Activated CD4-positive, alpha-beta T cell treated with anti-CD3 and anti-CD28 coated beads, Interleukin-2, amount 10 ng/mL, durations not matched to agents 7 days and 5 days (primary cell): ENCODE results near the gene MAGI3. TPM values are rescaled to one million over a fixed set of nuclear protein-coding genes. Genes with fewer than 3 reads are reported as not detected.

Experiments
- CTCF ChIA-PET: fragments of 350-600 bp; sonication (Branson Sonifier 250); formaldehyde crosslinking; loops from one replicate; lab custom pipeline; 2021; ENCODE audit warnings: antibody characterized with exemption; lab: Charles Lee
- POLR2A ChIA-PET: fragments of 350-600 bp; sonication (Branson Sonifier 250); formaldehyde crosslinking; loops from one replicate; lab custom pipeline; 2021; ENCODE audit warnings: antibody characterized with exemption; lab: Charles Lee
- DNase-seq: peaks from one replicate; pipeline ENCODE4 v3.0.0-alpha.2; 2020
- H3K27ac Mint-ChIP-seq: one replicate; pipeline ENCODE4 v1.8.0; 2021; ENCODE audit warnings: mild to moderate bottlenecking, moderate library complexity, mixed read lengths
- H3K27me3 Mint-ChIP-seq: one replicate; pipeline ENCODE4 v1.8.0; 2021; ENCODE audit warnings: mixed read lengths
- H3K36me3 Mint-ChIP-seq: one replicate; pipeline ENCODE4 v1.8.0; 2021; ENCODE audit warnings: low read depth, mixed read lengths
- H3K4me1 Mint-ChIP-seq: one replicate; pipeline ENCODE4 v1.8.0; 2021; ENCODE audit warnings: mixed read lengths
- H3K4me3 Mint-ChIP-seq: one replicate; pipeline ENCODE4 v1.8.0; 2021; ENCODE audit warnings: mild to moderate bottlenecking, moderate library complexity, mixed read lengths
- H3K9me3 Mint-ChIP-seq: one replicate; pipeline ENCODE4 v1.8.0; 2021; ENCODE audit warnings: mixed read lengths
- total RNA-seq, 2 experiments: library from RNA; stranded (reverse); gene quantifications; one replicate each; pipeline ENCODE4 v1.2.3, GENCODE V29; 2021

MAGI3 gene
- 10 to 100 TPM; 10.8 to 11.0 TPM for total RNA-seq

DNA sequence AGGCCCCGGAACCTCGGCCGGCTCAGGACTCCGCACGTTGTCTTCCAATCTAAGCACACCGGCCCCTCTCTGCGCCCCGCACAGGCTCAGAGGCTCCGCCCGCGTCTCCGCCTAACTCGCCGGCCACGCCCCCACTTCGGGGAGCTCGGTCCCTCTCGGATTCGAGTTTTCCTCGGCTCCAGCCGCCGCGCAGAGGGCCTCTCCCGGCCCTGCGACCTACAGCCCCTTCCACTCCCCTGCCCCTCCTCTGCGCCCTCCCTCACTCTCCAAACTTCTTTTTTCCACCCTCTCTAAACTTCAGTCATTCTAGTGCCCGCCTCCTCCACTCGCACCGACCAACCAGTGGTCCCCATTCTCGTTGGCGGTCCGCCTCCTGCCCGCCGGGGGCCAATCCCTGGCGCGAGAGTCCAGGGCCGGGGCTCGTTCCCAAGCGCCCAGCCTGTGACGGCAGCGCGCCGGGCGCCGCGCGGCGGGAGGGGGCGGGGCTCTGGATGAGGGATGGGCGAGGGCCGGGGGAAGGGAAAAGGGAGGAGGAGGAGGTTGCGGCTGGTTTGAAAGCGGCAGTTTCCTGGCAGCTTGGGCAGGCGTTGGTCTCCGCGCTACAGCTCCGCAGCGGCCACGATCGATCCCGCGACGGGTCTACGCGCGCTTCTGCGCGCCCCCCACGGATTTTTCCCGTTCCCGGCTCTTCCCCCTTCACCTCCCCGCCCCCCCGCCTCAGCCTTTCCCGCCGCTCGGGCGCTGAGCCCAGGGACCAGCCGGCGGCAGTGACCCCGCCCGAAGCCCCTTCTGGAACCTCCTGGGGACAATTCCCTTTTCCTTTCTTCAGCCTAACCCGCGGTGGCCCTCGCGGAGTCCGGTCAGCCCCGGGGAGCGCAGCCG is at the start of gene MAGI3:
MAGI3 (plus strand) TSS at position 563 of the 882 bp plus-strand sequence. CDS start 519 bp downstream, outside the sequence.
- peaks cover 2% of the 10 kb centered on the region for H3K36me3 Mint-ChIP-seq
- peak within 1 kb of the TSS; percentile 91 for H3K27ac Mint-ChIP-seq
- DNase-seq = peak; percentile 97
- peaks cover 5% of the 10 kb centered on the region for H3K9me3 Mint-ChIP-seq
- H3K27me3 Mint-ChIP-seq = peaks cover 18% of the 10 kb centered on the region
- ChIA-PET POLR2A (interaction anchor here (0.6 kb wide), 1 partner anchor 1780 kb away, joined by 4 read pairs; no protein-coding TSS in a partner anchor), CTCF (interaction anchor here (0.5 kb wide), 1 partner anchor 361 kb away, joined by 4 read pairs; no protein-coding TSS in a partner anchor)
- H3K4me3 Mint-ChIP-seq = peak within 1 kb of the TSS; percentile 90
- H3K4me1 Mint-ChIP-seq = peaks cover 33% of the 10 kb centered on the region

DNA sequence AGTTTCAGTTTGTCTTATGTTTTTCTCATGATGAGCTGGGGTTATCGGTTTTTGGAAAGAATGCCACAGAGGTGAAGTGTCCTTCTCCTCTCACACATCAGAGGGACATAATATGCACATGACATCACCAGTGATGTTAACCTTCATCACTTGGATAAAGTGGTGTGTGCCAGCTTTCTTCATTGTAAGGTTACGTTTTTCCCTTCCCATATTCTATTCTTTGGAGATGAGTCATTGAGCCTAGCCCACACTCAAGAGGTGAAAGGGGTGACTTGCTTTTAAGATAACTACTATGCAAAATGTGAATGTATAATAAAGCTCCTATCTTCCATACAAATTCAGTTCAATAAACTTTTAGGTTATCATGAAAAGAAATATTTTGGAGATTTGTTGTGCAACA is 36.7 kb upstream of the MAGI3 start:
- ChIA-PET POLR2A (no interaction called here), CTCF (no interaction called here)
- no peak overlapping the region for H3K27ac Mint-ChIP-seq
- DNase-seq = no peak
- peaks cover 2% of the 10 kb centered on the region for H3K9me3 Mint-ChIP-seq
- H3K27me3 Mint-ChIP-seq = peaks cover 6% of the 10 kb centered on the region
- H3K36me3 Mint-ChIP-seq = no peaks in the 10 kb centered on the region
- H3K4me1 Mint-ChIP-seq = no peaks in the 10 kb centered on the region
- no peak overlapping the region for H3K4me3 Mint-ChIP-seq

DNA sequence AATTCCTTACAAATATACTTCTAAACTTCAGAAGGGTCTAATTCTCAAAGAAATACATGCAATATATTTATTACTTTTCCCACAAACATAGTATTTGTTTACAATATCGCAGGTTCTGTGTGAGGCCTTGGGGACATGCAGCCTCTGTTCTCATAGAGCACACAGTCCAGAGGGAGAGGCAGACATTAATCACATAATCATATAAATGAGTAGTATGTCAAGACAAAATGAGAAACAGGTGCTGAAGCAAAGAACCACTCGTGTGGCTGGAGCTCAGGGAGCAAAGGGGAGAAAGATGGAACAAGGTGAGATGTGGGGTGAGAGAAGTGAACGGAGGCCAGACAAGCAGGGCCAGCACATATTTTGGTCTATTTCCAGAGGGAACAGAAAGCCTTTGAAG is 26.4 kb upstream of the MAGI3 start:
- H3K27ac Mint-ChIP-seq = no peak overlapping the region
- peaks cover 2% of the 10 kb centered on the region for H3K27me3 Mint-ChIP-seq
- DNase-seq = no peak
- CTCF ChIA-PET = no interaction called here
- POLR2A ChIA-PET = no interaction called here
- no peak overlapping the region for H3K4me3 Mint-ChIP-seq
- H3K9me3 Mint-ChIP-seq = no peaks in the 10 kb centered on the region
- no peaks in the 10 kb centered on the region for H3K36me3 Mint-ChIP-seq
- H3K4me1 Mint-ChIP-seq = peaks cover 4% of the 10 kb centered on the region

DNA sequence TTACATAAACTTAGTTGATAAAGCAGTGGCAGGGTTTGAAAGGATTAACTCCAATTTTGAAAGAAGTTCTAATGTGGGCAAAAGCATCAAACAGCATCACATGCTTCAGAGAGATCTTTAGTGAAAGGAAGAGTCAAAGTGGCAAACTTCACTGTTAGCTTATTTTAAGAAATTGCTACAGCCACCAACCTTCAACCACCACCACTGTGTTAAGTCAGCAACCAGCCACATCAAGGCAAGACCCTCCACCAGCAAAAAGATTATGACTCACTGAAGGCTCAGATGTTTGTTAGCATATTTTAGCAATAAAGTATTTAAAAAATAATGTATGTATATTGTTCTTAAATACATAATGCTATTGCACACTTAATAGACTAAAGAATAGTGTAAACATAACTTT is 21.3 kb upstream of the MAGI3 start:
- no peak overlapping the region for H3K4me3 Mint-ChIP-seq
- no peaks in the 10 kb centered on the region for H3K9me3 Mint-ChIP-seq
- H3K27ac Mint-ChIP-seq = no peak overlapping the region
- POLR2A ChIA-PET = no interaction called here
- no peak for DNase-seq
- H3K36me3 Mint-ChIP-seq = no peaks in the 10 kb centered on the region
- H3K27me3 Mint-ChIP-seq = peaks cover 5% of the 10 kb centered on the region
- H3K4me1 Mint-ChIP-seq = peaks cover 11% of the 10 kb centered on the region
- CTCF ChIA-PET = no interaction called here

DNA sequence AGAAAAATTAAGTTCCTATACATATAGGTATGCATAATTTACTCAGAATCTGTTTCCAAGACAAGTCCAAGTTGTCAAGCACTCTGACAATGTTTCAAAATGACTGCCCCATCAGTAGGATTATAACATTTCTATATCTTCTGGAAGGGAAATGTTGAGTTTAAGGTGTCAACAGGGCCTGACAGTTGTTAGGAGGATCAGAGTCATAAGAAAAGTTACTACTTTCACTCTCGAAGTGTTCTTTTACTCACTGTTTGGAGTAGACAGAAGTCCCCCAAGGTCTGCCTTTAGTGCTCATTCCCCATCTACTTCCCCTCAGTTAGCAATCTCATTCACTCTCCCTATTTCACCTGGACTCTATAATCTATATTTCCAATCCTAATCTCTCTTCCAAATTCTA is 20.6 kb upstream of the MAGI3 start:
- H3K4me1 Mint-ChIP-seq = peaks cover 11% of the 10 kb centered on the region
- peaks cover 8% of the 10 kb centered on the region for H3K27me3 Mint-ChIP-seq
- no peak overlapping the region for H3K27ac Mint-ChIP-seq
- H3K9me3 Mint-ChIP-seq = no peaks in the 10 kb centered on the region
- H3K36me3 Mint-ChIP-seq = no peaks in the 10 kb centered on the region
- CTCF ChIA-PET = no interaction called here
- H3K4me3 Mint-ChIP-seq = no peak overlapping the region
- POLR2A ChIA-PET = no interaction called here
- DNase-seq = no peak

DNA sequence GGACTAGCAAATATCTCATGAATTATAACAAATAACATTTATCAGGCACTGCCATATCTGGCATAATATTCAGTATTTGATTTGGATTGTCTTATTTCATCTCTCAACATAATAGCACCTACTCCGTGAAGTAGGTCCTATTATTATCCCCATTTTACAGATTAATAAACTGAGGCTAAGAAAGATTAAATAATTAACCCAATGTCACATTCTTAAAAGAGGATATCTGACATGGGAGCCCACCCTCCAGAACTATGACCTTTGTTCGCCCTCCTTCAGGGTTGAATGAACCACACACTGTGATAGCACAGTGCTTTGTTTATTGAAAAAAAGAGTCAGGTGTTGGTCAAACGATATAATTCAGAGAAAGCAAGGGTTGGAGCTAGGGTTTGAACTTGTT is 19.4 kb upstream of the MAGI3 start:
- POLR2A ChIA-PET = no interaction called here
- no peak for DNase-seq
- Mint-ChIP-seq H3K27ac (no peak overlapping the region), H3K27me3 (peaks cover 12% of the 10 kb centered on the region), H3K4me1 (peaks cover 11% of the 10 kb centered on the region), H3K9me3 (no peaks in the 10 kb centered on the region), H3K4me3 (no peak overlapping the region), H3K36me3 (no peaks in the 10 kb centered on the region)
- CTCF ChIA-PET = no interaction called here

DNA sequence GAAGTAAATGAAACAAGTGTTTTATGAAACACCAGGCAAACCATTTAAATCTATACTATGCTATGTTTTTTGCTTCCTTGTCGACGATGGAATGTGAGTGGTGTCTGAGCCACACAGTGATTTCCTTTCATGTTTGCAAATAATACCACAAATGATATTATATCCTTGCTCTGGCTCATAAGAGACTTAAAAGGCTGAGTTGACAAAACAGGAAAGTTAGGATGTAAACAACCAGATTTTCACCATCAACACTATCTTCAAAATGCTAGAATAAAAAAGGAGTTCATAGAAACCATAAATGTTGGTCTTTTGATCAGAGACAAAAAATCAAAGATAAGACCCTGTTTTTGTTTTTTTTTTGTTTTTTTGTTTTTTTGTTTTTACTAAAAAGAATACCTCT is 17.8 kb upstream of the MAGI3 start:
- ChIA-PET POLR2A (no interaction called here), CTCF (no interaction called here)
- Mint-ChIP-seq H3K4me1 (peaks cover 11% of the 10 kb centered on the region), H3K4me3 (no peak overlapping the region), H3K9me3 (no peaks in the 10 kb centered on the region), H3K27me3 (peaks cover 16% of the 10 kb centered on the region), H3K36me3 (no peaks in the 10 kb centered on the region), H3K27ac (no peak overlapping the region)
- no peak for DNase-seq

DNA sequence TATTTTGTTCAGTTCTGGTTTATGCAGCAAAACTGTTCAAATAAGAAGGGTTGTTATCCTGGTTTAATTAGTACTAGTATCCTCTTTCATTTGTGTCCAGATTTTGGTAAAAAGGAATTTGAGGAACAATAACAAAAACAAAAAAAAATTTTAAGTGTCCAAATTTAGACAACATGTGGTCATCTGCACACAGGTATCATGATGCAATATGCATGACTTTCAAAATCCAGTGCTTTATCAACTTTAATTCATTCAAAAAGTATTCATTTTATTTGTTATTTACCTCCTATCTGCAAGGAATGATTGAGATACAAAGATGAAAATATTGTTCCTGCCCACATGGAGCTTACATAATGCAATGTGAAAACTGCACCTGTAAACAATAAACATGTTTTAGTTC is 16.7 kb upstream of the MAGI3 start:
- Mint-ChIP-seq H3K9me3 (no peaks in the 10 kb centered on the region), H3K27me3 (peaks cover 16% of the 10 kb centered on the region), H3K36me3 (no peaks in the 10 kb centered on the region), H3K4me3 (no peak overlapping the region), H3K4me1 (peaks cover 9% of the 10 kb centered on the region), H3K27ac (no peak overlapping the region)
- DNase-seq = no peak
- CTCF ChIA-PET = no interaction called here
- POLR2A ChIA-PET = no interaction called here

DNA sequence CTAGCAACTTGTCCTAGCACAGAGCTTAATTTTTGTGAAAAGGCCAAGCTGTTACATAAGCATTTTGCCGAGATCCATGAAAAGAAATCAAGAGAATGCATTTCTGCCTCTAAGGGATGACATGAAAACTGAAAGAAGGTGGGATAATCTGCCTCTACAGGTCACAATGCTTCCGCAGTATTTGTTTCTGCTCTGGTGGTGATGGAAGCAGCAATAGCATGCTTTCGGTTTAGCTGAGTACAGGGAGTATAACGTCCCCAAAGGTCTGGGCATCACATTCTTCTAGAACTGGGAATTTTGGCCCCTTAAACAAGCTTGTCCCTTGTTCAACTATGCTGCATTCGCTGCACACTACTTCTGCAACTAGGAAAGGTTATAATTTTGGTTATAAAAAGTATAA is 14.4 kb upstream of the MAGI3 start:
- Mint-ChIP-seq H3K9me3 (no peaks in the 10 kb centered on the region), H3K27me3 (peaks cover 19% of the 10 kb centered on the region), H3K4me1 (no peaks in the 10 kb centered on the region), H3K4me3 (no peak overlapping the region), H3K27ac (no peak overlapping the region), H3K36me3 (no peaks in the 10 kb centered on the region)
- ChIA-PET CTCF (no interaction called here), POLR2A (no interaction called here)
- no peak for DNase-seq

DNA sequence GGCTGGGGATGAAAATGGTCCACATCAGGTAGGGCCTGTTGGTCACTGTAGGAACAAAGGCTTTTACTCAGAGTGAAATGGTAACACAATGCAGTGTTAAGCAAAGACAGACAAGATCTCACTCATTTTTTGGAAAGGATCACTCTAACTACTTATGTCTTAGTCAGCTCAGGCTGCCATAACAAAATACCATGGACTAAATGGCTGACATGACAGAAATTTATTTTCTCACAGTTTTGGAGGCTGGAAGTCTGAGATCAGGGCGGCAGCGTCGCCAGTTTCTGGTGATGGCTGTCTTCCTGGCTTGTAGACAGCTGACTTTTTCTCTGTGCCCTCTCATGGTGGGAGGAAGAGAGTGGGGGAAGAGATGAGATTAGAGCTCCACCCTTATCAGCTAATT is 10.2 kb upstream of the MAGI3 start:
- Mint-ChIP-seq H3K36me3 (no peaks in the 10 kb centered on the region), H3K27ac (no peak overlapping the region), H3K9me3 (no peaks in the 10 kb centered on the region), H3K4me1 (no peaks in the 10 kb centered on the region), H3K4me3 (no peak overlapping the region), H3K27me3 (peaks cover 10% of the 10 kb centered on the region)
- no peak for DNase-seq
- ChIA-PET POLR2A (interaction anchor here (0.6 kb wide), 1 partner anchor 592 kb away, joined by 3 read pairs; no protein-coding TSS in a partner anchor), CTCF (interaction anchor here (0.6 kb wide), 1 partner anchor 196 kb away, joined by 3 read pairs; no protein-coding TSS in a partner anchor)

DNA sequence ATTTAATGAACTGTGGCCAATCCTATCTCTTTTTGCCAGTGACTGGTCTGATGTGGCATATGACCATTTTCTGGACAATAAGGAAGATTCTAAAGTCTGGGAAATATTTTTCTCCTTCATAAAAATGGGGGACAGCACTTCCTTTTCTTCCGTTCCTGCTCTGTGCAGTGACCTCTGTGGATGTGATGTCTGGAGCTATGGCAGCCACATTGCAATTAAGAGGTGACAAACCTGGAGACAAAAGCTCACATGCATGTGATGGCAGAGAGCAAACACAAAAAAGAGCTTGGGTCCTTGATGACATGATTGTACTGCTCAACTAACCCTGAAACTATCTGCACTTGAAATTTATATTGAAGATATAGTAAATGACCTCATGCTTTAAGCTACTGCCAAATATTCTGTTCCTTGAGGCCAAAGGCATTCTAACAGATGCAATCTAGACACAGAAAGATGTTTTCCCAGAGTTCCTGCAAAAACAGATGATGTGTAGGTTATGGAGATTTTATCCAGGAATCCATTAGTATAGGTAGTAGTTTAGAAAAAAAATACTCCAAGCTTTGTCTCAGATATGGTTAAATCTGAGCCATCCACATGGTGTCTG is 2.2 kb upstream of the MAGI3 start:
- DNase-seq = no peak
- POLR2A ChIA-PET = no interaction called here
- no peak overlapping the region for H3K27ac Mint-ChIP-seq
- H3K27me3 Mint-ChIP-seq = peaks cover 14% of the 10 kb centered on the region
- no peak overlapping the region for H3K4me3 Mint-ChIP-seq
- peaks cover 5% of the 10 kb centered on the region for H3K9me3 Mint-ChIP-seq
- H3K36me3 Mint-ChIP-seq = peaks cover 2% of the 10 kb centered on the region
- H3K4me1 Mint-ChIP-seq = peaks cover 29% of the 10 kb centered on the region
- CTCF ChIA-PET = interaction anchor here (0.6 kb wide), 1 partner anchor 1224 kb away, joined by 7 read pairs; no protein-coding TSS in a partner anchor

DNA sequence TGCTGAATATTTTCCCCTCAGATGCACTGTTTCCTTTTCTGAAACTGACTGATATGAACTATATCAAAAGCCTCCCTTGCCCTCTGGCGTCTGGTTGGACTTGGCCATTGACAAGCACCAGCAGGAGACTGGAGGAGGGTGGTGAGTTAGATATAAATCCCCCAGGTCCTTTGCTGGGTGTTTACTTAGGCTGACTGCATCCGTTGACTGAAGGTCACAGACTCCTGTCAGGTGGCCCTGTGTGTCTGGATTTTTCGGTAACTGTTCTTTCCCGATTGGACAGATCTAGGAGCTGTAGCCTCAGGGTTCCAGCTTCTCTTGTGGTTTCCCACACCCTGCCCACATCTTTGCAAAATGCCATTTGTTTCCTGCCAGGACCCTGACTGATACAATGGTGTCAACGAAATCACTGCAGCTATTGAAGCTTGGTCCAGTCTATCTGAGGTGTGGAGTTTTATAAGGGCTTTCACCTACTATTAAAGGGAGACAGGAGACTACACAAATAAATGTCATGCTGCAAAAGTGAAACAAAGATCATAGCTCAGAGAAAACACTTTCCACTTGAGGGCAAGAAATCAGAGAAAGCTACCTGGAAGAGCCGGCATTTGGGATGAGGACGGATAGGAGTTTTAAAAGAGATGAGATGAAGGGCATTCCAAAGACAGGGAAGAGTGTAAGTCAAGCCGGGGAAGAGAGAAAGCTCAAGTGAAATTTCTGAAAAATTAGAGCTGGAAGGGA is 1.5 kb upstream of the MAGI3 start:
- Mint-ChIP-seq H3K4me3 (peak overlapping the region; percentile 90), H3K27me3 (peaks cover 14% of the 10 kb centered on the region), H3K27ac (no peak overlapping the region), H3K4me1 (peaks cover 29% of the 10 kb centered on the region), H3K36me3 (peaks cover 2% of the 10 kb centered on the region), H3K9me3 (peaks cover 5% of the 10 kb centered on the region)
- CTCF ChIA-PET = interaction anchor here (1.1 kb wide), 1 partner anchor 20 kb away, joined by 4 read pairs; no protein-coding TSS in a partner anchor
- POLR2A ChIA-PET = no interaction called here
- DNase-seq = peak; percentile 7
